IMR-90 (cell line): ENCODE results near the gene XYLB. TPM values are rescaled to one million over a fixed set of nuclear protein-coding genes. Genes with fewer than 3 reads are reported as not detected.

ENCODE experiments used
- ATAC-seq: fragments of 200-7000 bp; cut with Tn5 transposase; 2 replicates; pipeline ENCODE4 v1.9.1; 2020; ENCODE audit warnings: low read depth, mild to moderate bottlenecking, moderate library complexity
- BruUV-seq: library from RNA; stranded (reverse); fragments of 400-500 nt; replicated peaks from 2 replicates; lab custom pipeline; 2021; lab: Mats Ljungman, UMichigan
- CTCF ChIA-PET: fragments of 300-600 bp; formaldehyde crosslinking; extraction: SDS; loops from one replicate; lab custom pipeline; 2021; ENCODE audit warnings: antibody characterized with exemption; lab: Yijun Ruan, JAX
- POLR2A ChIA-PET: fragments of 300-600 bp; sonication (Branson Sonifier 250); formaldehyde crosslinking; loops from one replicate; lab custom pipeline; 2022; ENCODE audit warnings: antibody characterized with exemption; ENCODE audit not compliant: unreplicated experiment; lab: Charles Lee
- DNase-seq: peaks from one replicate; pipeline ENCODE4 v3.0.0; 2013
- H2AFZ ChIP-seq: replicated peaks from 2 replicates; pipeline ENCODE3; 2013; ENCODE audit warnings: low read length, mild to moderate bottlenecking; ENCODE audit not compliant: poor library complexity
- H2AK5ac ChIP-seq: 2 replicates; pipeline ENCODE4 v1.6.1; 2013; ENCODE audit warnings: low read depth, low read length, inconsistent platforms
- H2AK9ac ChIP-seq: replicated peaks from 2 replicates; pipeline ENCODE3; 2013; ENCODE audit warnings: mild to moderate bottlenecking, low read depth, low read length, moderate library complexity; ENCODE audit not compliant: poor library complexity
- H2BK120ac ChIP-seq: 2 replicates; pipeline ENCODE4 v1.6.1; 2013; ENCODE audit warnings: low read depth, low read length, inconsistent platforms
- H2BK15ac ChIP-seq: 3 replicates; pipeline ENCODE4 v1.6.1; 2013; ENCODE audit warnings: low read depth, low read length, inconsistent platforms
- H2BK20ac ChIP-seq: 2 replicates; pipeline ENCODE4 v1.6.1; 2013; ENCODE audit warnings: low read depth, mild to moderate bottlenecking, inconsistent platforms, low read length, moderate library complexity
- H2BK5ac ChIP-seq: 2 replicates; pipeline ENCODE4 v1.6.1; 2013; ENCODE audit warnings: mild to moderate bottlenecking, low read depth, low read length, inconsistent platforms; ENCODE audit not compliant: poor library complexity, severe bottlenecking
- H3K14ac ChIP-seq: replicated peaks from 2 replicates; pipeline ENCODE4 v1.6.1; 2013; ENCODE audit warnings: low read depth, low read length, inconsistent platforms
- H3K18ac ChIP-seq: 2 replicates; pipeline ENCODE4 v1.6.1; 2013; ENCODE audit warnings: low read depth, low read length, control low read depth
- H3K23ac ChIP-seq: 2 replicates; pipeline ENCODE4 v1.6.1; 2013; ENCODE audit warnings: low read depth, low read length, inconsistent platforms
- H3K27ac ChIP-seq: 2 replicates; pipeline ENCODE4 v1.5.1; 2013; ENCODE audit warnings: mild to moderate bottlenecking, control low read depth, low read length; ENCODE audit not compliant: insufficient read depth
- H3K27me3 ChIP-seq: 2 replicates; pipeline ENCODE4 v1.6.1; 2013; ENCODE audit warnings: low read length; ENCODE audit not compliant: control insufficient read depth, insufficient read depth
- H3K36me3 ChIP-seq: 2 replicates; pipeline ENCODE4 v1.6.1; 2013; ENCODE audit warnings: low read length, mixed read lengths; ENCODE audit not compliant: control insufficient read depth, insufficient read depth
- H3K4ac ChIP-seq: 2 replicates; pipeline ENCODE4 v1.6.1; 2013; ENCODE audit warnings: low read depth, low read length, inconsistent platforms
- H3K4me1 ChIP-seq: 2 replicates; pipeline ENCODE4 v1.6.1; 2013; ENCODE audit warnings: low read length, mixed read lengths; ENCODE audit not compliant: control insufficient read depth, insufficient read depth
- H3K4me2 ChIP-seq: 2 replicates; pipeline ENCODE4 v1.6.1; 2013; ENCODE audit warnings: low read depth, mild to moderate bottlenecking, control low read depth, low read length, moderate library complexity
- H3K4me3 ChIP-seq: 2 replicates; pipeline ENCODE4 v1.5.1; 2013; ENCODE audit warnings: low read depth, mild to moderate bottlenecking, control low read depth, low read length, moderate library complexity; ENCODE audit not compliant: insufficient read depth
- H3K56ac ChIP-seq: 2 replicates; pipeline ENCODE4 v1.6.1; 2013; ENCODE audit warnings: low read length, inconsistent platforms; ENCODE audit not compliant: insufficient read depth; ENCODE audit errors: extremely low read depth
- H3K79me1 ChIP-seq, 2 experiments: 2 replicates each; pipeline ENCODE4 v1.6.1; 2013; ENCODE audit warnings: low read length in 2 of 2, inconsistent platforms in 1 of 2, low read depth in 1 of 2
- H3K9ac ChIP-seq: 2 replicates; pipeline ENCODE4 v1.6.1; 2013; ENCODE audit warnings: low read depth, low read length, control low read depth
- H3K9me1 ChIP-seq: 2 replicates; pipeline ENCODE4 v1.6.1; 2013; ENCODE audit warnings: low read length, inconsistent platforms; ENCODE audit not compliant: insufficient read depth
- H3K9me3 ChIP-seq: 2 replicates; pipeline ENCODE4 v1.6.1; 2013; ENCODE audit warnings: low read length; ENCODE audit not compliant: control insufficient read depth, insufficient read depth
- H4K20me1 ChIP-seq: 2 replicates; pipeline ENCODE4 v1.6.1; 2013; ENCODE audit warnings: low read length, inconsistent platforms; ENCODE audit not compliant: insufficient read depth
- H4K5ac ChIP-seq: 2 replicates; pipeline ENCODE4 v1.6.1; 2013; ENCODE audit warnings: mild to moderate bottlenecking, low read depth, low read length, control low read depth
- H4K8ac ChIP-seq, 2 experiments: 2 replicates each; pipeline ENCODE4 v1.6.1; 2013; ENCODE audit warnings: low read depth in 2 of 2, low read length in 2 of 2, control low read depth in 1 of 2, inconsistent platforms in 1 of 2
- H4K91ac ChIP-seq: 2 replicates; pipeline ENCODE4 v1.6.1; 2013; ENCODE audit warnings: low read depth, low read length, inconsistent platforms; ENCODE audit not compliant: insufficient read depth
- CEBPB ChIP-seq: IDR thresholded peaks from 2 replicates; pipeline ENCODE4 v1.6.1; 2012; ENCODE audit warnings: low read depth, low read length, improper control_type of control experiment
- CHD1 ChIP-seq: IDR thresholded peaks from 2 replicates; pipeline ENCODE4 v1.6.1; 2012; ENCODE audit warnings: low read depth, low read length, improper control_type of control experiment
- FOS ChIP-seq: fragments of 150-350 bp; IDR thresholded peaks from 2 replicates; pipeline ENCODE4 v1.6.1; 2016; ENCODE audit warnings: low read depth, low read length
- MAFK ChIP-seq: IDR thresholded peaks from 2 replicates; pipeline ENCODE4 v1.6.1; 2012; ENCODE audit warnings: low read depth, low read length, improper control_type of control experiment
- MAZ ChIP-seq: IDR thresholded peaks from 2 replicates; pipeline ENCODE4 v1.6.1; 2012; ENCODE audit warnings: low read depth, mild to moderate bottlenecking, low read length, improper control_type of control experiment, moderate library complexity, borderline replicate concordance
- MXI1 ChIP-seq: IDR thresholded peaks from 2 replicates; pipeline ENCODE4 v1.6.1; 2012; ENCODE audit warnings: low read depth, mild to moderate bottlenecking, low read length, moderate library complexity, borderline replicate concordance
- RAD21 ChIP-seq: IDR thresholded peaks from 2 replicates; pipeline ENCODE4 v1.6.1; 2012; ENCODE audit warnings: low read length, improper control_type of control experiment
- RFX5 ChIP-seq: IDR thresholded peaks from 2 replicates; pipeline ENCODE4 v1.8.0; 2012; ENCODE audit warnings: low read depth, mild to moderate bottlenecking, low read length, moderate library complexity
- WGBS, 2 experiments: methylation state at CpG; one replicate each; pipeline versions ENCODE4 v1.1.5 to v1.1.7; 2013; ENCODE audit warnings: missing lambda C conversion rate in 2 of 2; ENCODE audit not compliant: insufficient read length in 1 of 2; ENCODE audit errors: extremely low coverage in 2 of 2; 5-methylcytosine and 5-hydroxymethylcytosine counted together
- dilution Hi-C: fragments of 300-500 bp; cut with HindIII; formaldehyde crosslinking; loops from one replicate; pipeline ENCODE4 v1.14.3; 2018; ENCODE audit warnings: low sequenced_read_pairs; ENCODE audit not compliant: unreplicated experiment
- in situ Hi-C: fragments of 300-500 bp; cut with MboI; formaldehyde crosslinking; loops from 3 replicates; pipeline ENCODE4 v1.14.3; 2019; ENCODE audit warnings: low sequenced_read_pairs, inconsistent platforms, mixed read lengths
- intact Hi-C: fragments of 100-400 bp; cut with micrococcal nuclease; formaldehyde crosslinking; loops from 2 replicates; pipeline ENCODE4 v1.10.0; 2022
- polyA plus RNA-seq, 3 experiments: library from polyadenylated mRNA; depleted of rRNA; stranded (reverse); fragments of >200 nt; gene quantifications; 2 replicates each; pipeline ENCODE4 v1.2.3, GENCODE V29; 2012; ENCODE audit warnings: low replicate concordance in 1 of 3
- total RNA-seq: library from RNA; depleted of rRNA; stranded (reverse); fragments of >200 nt; gene quantifications from 2 replicates; pipeline ENCODE4 v1.2.3, GENCODE V29; 2012
- TF ChIP-seq, protein P1 (sequence below): fragments of 150-350 bp; IDR thresholded peaks from 2 replicates; pipeline ENCODE4 v1.6.1; 2017; ENCODE audit warnings: mild to moderate bottlenecking, antibody characterized with exemption, low read length, low read depth
- TF ChIP-seq, protein P2 (sequence below): fragments of 150-350 bp; IDR thresholded peaks from 2 replicates; pipeline ENCODE4 v1.6.1; 2016; ENCODE audit warnings: low read depth, mild to moderate bottlenecking, low read length, moderate library complexity, borderline replicate concordance

XYLB gene
- total and polyA plus RNA-seq, 2 of the 4 experiments (the other 2 are of a cell fraction), result 3.0 to 3.4 TPM

- H2BK5ac ChIP-seq, result no peak overlapping the region
- no peak for TF ChIP-seq MAZ
- TF ChIP-seq RAD21, result no peak
- no peak for TF ChIP-seq MAFK
- TF ChIP-seq, protein P1, sequence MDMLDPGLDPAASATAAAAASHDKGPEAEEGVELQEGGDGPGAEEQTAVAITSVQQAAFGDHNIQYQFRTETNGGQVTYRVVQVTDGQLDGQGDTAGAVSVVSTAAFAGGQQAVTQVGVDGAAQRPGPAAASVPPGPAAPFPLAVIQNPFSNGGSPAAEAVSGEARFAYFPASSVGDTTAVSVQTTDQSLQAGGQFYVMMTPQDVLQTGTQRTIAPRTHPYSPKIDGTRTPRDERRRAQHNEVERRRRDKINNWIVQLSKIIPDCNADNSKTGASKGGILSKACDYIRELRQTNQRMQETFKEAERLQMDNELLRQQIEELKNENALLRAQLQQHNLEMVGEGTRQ, result no peak
- no peak for TF ChIP-seq CEBPB
- TF ChIP-seq, protein P2, sequence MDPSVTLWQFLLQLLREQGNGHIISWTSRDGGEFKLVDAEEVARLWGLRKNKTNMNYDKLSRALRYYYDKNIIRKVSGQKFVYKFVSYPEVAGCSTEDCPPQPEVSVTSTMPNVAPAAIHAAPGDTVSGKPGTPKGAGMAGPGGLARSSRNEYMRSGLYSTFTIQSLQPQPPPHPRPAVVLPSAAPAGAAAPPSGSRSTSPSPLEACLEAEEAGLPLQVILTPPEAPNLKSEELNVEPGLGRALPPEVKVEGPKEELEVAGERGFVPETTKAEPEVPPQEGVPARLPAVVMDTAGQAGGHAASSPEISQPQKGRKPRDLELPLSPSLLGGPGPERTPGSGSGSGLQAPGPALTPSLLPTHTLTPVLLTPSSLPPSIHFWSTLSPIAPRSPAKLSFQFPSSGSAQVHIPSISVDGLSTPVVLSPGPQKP, result no peak
- TF ChIP-seq FOS, result no peak
- no peak for TF ChIP-seq RFX5
- TF ChIP-seq CHD1, result no peak
- no peak for TF ChIP-seq MXI1
- no peak overlapping the region for H3K27ac ChIP-seq
- H2AK9ac ChIP-seq, result no peak overlapping the region
- H3K4me2 ChIP-seq, result no peak overlapping the region
- H4K5ac ChIP-seq, result no peak overlapping the region
- H4K8ac ChIP-seq, result no peak overlapping the region
- no peaks in the 10 kb centered on the region for H4K20me1 ChIP-seq
- CTCF ChIA-PET, result no interaction called here
- no peaks in the 10 kb centered on the region for H3K27me3 ChIP-seq
- no peak overlapping the region for H3K23ac ChIP-seq
- peaks cover 5% of the 10 kb centered on the region; the same call in 1 of the 2 replicates for H3K9me1 ChIP-seq
- H3K36me3 ChIP-seq, result peaks cover 5% of the 10 kb centered on the region
- no peak overlapping the region for H2AK5ac ChIP-seq
- H4K91ac ChIP-seq, result no peak overlapping the region
- no peak for ATAC-seq
- H3K79me1 ChIP-seq, result peaks cover 3 to 8% of the 10 kb centered on the region in 2 experiments; a peak in 3 of 4 replicates
- POLR2A ChIA-PET, result no interaction called here
- dilution Hi-C loops (loop anchor here (25.0 kb wide), 1 partner anchor 128 kb away; the partner anchor contains the start of gene EXOG), intact Hi-C loops (loop anchor here (10.0 kb wide), 1 partner anchor 296 kb away; no protein-coding TSS in a partner anchor), in situ Hi-C loops (no loop called here)
- H3K18ac ChIP-seq, result no peak overlapping the region
- H3K9me3 ChIP-seq, result no peaks in the 10 kb centered on the region
- no peak overlapping the region for H3K4ac ChIP-seq
- no peaks in the 10 kb centered on the region for H3K4me1 ChIP-seq
- no TSS peak for BruUV-seq
- no peak overlapping the region for H2BK15ac ChIP-seq
- no peak for DNase-seq
- H2BK20ac ChIP-seq, result no peak overlapping the region
- no peak overlapping the region for H3K56ac ChIP-seq
- no peak overlapping the region for H3K4me3 ChIP-seq
- H2AFZ ChIP-seq, result no peak overlapping the region
- no peak overlapping the region for H3K9ac ChIP-seq
- WGBS, 2 experiments, result 86% methylated on average over 2 of the region's 6 CpGs; no CpG with 5 or more reads in 1 of the 2 experiments
- no peak overlapping the region for H2BK120ac ChIP-seq
- H3K14ac ChIP-seq, result no peak overlapping the region
These were observed 12.5 kb downstream of the XYLB start for GRCh38 chr3:38359038-38359437.
